PC-9 (cell line): ENCODE results near the gene WNT9B.

ENCODE experiments used
- EZH2 ChIP-seq: fragments of 200-600 bp; sonication (generic); IDR thresholded peaks from 2 replicates; pipeline ENCODE4 v1.8.0; 2017; ENCODE audit warnings: antibody characterized with exemption, low read depth
- TF ChIP-seq, protein P1 (sequence below): fragments of 200-600 bp; sonication (generic); conservative IDR thresholded peaks from 2 replicates; pipeline ENCODE4 v1.6.1; 2017; ENCODE audit warnings: mixed run types, antibody characterized with exemption, mild to moderate bottlenecking, moderate library complexity

DNA sequence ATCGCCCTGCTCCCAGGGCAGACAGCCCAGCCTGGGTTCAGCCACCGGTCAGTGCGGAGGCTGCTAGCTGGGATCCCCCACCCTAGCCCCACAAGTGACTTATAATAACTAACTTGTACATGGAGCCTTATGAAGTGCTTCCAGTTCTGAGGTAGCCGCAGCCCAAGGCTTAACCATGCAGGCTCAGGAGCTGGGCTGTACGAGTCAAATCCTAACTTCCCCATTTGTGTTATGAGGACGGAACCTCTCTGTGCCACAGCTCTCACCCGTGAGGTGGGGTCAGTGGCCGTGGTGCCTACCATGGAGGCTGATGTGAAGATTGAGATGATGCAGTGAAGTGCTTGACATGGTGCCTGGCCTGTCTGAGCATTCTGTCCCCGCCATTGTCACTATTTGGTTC lies 43.8 kb downstream of the WNT9B start:
- TF ChIP-seq, protein P1, sequence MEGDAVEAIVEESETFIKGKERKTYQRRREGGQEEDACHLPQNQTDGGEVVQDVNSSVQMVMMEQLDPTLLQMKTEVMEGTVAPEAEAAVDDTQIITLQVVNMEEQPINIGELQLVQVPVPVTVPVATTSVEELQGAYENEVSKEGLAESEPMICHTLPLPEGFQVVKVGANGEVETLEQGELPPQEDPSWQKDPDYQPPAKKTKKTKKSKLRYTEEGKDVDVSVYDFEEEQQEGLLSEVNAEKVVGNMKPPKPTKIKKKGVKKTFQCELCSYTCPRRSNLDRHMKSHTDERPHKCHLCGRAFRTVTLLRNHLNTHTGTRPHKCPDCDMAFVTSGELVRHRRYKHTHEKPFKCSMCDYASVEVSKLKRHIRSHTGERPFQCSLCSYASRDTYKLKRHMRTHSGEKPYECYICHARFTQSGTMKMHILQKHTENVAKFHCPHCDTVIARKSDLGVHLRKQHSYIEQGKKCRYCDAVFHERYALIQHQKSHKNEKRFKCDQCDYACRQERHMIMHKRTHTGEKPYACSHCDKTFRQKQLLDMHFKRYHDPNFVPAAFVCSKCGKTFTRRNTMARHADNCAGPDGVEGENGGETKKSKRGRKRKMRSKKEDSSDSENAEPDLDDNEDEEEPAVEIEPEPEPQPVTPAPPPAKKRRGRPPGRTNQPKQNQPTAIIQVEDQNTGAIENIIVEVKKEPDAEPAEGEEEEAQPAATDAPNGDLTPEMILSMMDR: no peak
- TF ChIP-seq EZH2: no peak
